PFSK-1 (cell line): Measurements from ENCODE around the gene ITM2B.

Source experiments
- POLR2AphosphoS5 ChIP-seq: IDR thresholded peaks from 2 replicates; pipeline ENCODE4 v1.6.1; 2012; ENCODE audit warnings: low read depth, mild to moderate bottlenecking, control low read depth, low read length, moderate library complexity
- TAF1 ChIP-seq: IDR thresholded peaks from 2 replicates; pipeline ENCODE4 v1.6.1; 2012; ENCODE audit warnings: low read length, control low read depth, borderline replicate concordance; ENCODE audit not compliant: insufficient read depth

GRCh38 chr13:48230541-48230940 lies 2.5 kb upstream of the ITM2B start:
- TF ChIP-seq POLR2AphosphoS5 (no peak), TAF1 (no peak)
